Measurements from ENCODE around the gene TSPO. TPM values are rescaled to one million over a fixed set of nuclear protein-coding genes. Genes with fewer than 3 reads are reported as not detected.
A peak's percentile ranks its signal among the peaks of the same experiment; 100 is the strongest.
"Not testable (repeated sequence)": the region's sequence is repeated elsewhere in the genome, so short reads cannot be mapped to it uniquely, and the experiment has no call there.

The TSPO gene
- total RNA-seq, 1 experiment from 2014 or later = 146 TPM

DNA sequence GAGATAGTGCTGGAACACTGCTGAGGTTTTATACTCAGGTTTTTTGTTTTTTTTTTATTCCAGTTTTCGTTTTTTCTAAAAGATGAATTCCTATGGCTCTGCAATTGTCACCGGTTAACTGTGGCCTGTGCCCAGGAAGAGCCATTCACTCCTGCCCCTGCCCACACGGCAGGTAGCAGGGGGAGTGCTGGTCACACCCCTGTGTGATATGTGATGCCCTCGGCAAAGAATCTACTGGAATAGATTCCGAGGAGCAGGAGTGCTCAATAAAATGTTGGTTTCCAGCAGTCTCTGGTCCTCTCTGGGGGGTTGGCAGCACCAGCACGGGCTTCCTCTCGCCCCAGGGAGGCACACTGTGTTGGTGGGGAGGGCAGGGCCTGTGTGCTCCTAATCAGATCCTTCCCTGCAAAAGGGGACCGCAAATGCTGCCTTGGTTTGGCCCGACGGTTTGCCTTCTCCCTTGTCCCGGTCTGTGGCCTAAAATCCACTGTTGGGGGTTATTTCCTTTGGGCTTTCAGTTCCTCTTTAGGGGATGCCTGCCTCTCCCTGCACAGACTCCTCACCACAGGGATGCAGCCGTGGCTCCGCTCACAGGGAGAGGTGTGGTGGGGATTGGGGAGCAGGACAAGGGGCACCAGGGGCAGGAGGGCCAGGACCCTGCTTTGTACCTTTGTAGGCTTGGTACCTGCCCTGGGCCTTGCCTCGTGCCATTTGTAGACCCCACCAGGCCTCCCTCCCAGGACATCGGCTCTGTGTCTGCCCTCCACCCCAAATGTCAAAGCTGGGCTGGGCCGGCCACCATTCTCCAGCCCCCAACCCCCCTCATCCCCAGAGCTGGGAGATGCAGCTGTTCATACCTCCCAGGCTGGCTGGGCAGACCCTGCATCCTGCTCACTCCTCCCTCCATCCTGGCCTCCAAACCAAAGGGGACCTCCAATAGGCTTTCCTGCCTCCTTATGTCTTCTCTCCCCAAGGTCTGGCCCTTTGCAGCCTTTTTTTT lies 21.6 kb upstream of the TSPO start:
- DNase-seq (ENCODE audit: extremely low read depth, low read depth) = no peak

DNA sequence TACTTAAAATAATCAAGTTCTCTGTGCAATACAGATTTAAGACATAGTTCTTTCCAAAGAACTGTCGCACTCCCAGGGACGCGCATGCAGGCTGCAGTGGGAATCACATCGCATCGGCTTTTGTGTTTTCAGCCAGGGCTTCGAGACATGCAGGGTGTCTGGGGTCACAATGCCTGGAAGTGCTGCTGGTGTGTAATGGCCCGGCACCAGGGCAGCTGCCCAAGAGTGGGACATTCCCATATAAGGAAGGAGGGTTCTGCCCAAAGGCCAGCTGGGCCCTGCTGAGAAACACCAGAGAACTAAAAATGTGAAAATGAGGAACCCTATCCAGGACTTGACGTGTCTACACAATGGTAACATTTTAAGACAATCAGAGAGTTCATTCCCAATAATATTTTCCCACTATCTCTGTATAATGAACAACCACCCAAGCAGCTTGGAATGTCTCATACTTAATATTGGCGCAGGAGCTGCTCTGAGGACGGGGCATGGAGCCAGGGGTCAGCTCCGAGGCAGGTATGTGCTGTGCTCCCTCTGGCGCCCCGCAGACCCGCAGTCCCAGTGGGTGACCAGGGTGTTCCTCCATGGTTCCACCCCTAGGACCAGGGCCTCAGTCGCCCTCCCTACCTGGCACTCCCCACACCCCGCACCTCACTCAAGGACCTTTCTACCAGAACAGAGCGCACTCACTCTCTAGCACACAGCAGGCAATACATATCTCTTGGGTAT lies 19.4 kb upstream of the TSPO start:
- DNase-seq (ENCODE audit: extremely low read depth, low read depth) = no peak

DNA sequence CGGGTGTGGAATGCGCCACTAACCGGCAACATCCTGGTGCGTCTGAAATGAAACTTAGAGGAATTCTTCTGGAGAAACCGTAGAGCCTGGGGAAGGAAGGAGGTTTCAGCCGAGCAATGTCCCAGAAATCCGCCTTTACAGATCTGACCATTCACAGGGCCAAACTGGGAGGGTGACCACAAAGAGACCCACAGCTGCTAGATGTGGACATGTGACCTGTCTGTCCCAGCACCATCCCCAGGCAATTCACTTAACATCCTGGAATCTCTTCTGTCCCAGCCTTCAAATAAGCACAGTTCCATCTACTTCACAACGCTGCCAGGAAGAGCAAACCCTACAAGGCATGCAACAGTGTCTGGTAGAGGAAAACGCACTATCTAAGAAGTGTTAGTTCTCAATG lies 18.0 kb upstream of the TSPO start:
- DNase-seq (ENCODE audit: extremely low read depth, low read depth) = no peak

DNA sequence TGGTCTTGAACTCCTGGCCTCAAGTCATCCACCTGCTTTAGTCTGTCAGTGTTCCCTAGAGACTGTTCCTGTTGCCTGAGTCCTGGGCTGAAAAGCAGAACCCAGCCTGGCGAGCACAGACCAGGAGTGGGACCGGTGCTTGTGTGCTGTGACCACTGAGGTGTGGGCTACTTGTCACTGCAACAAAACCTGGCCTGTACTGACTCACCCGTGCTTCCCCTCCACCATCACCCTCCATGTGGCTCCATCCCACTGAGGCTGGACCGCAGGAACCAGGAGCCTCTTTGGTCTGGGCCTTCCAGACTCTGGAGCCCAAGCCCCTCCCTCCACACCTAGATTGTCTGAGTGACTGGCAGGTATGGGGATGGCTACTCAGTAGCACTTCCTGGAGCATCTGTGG lies 16.8 kb upstream of the TSPO start:
- DNase-seq (ENCODE audit: extremely low read depth, low read depth) = no peak

DNA sequence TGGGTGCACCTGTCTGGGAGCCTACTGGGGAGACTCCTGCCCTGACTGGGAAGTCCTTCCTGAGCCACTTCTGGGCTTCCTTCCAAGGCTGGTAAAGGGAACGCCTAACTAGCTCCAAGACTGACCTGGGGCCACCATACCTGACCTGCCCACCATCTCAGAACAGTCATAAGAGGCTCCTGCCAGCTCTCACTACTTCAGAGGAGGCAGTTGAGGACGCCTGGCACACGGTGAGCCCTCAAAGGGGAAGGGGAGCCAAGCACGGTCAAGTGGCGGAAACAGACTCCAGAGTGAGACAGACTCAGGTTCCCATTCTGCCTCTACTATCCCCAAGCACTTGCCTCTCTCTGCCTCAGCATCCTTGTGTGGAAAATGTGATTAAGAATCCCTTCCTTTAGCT lies 15.8 kb upstream of the TSPO start:
- no peak for DNase-seq (ENCODE audit: extremely low read depth, low read depth)

DNA sequence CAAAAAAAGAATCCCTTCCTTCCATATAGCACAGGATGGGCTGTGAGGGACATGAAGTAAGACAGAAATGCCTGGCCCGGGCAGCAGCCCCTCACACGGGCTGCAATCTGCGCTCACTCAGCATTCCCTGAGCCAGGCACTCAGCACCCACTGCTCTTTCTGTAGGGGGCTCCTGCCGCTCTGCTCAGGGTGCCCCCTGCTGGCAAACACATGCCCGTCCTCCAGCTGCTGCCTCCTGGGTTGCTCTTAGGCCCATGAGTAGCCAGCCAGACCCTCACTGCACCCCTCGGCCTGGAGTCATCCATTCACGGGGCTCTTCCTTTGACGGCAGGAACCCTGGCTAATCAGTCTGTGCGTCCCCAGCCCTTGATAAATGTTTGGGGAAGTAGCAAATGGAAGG lies 15.1 kb upstream of the TSPO start:
- DNase-seq (ENCODE audit: extremely low read depth, low read depth) = no peak

DNA sequence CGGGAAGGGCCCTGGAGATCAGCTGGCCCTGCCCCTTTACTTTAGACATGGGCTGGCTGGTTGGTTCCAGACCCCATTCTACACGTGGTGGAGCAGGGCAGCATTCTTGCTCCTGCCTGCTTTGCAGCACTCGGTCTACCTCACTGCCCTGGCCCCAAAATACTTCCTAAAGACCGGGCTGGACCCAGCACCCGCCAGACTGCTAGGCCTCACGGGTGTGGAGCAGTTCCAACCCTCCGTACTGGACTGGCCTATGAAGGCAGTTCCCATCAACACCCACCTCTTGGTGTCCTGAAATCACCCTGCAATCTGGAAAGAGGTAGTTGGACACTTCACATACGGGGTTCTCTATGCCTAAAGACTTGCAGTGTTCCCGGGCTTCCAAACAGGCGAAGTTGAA lies 14.6 kb upstream of the TSPO start:
- DNase-seq (ENCODE audit: extremely low read depth, low read depth) = no peak

DNA sequence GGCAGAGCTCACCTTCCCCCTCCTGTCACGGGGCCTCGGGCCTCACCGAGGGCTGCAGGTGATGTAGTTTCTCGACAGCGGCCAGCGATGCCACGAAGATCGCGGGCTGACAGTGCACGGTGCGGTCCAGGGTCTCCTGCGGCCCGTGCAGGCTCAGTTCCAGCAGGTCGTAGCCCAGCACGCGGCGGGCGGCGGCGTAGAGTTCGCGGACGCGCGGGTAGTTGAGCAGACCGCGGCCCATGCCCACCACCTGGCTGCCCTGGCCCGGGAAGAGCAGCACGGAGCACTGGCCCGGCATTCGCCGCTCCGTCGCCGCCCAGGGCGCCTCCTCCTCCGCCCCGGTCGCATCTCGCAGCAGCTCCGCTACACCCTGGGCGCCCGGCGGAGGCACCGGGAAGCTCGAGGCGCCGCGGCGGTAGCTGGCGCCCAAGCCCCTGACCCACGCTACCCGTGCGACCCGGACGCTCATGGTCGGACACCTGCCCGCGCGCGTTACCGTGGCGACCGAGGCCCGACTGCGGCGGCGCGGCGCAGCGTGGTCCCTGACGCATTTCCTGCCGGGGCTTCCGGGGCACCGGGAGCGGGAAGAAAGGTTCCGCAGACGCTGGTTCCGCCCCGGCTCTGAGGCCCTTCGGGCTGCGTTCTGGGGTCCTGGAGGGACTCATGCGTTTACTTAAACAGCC lies 8.3 kb upstream of the TSPO start, which contains the start of gene MCAT:
Gene MCAT, minus strand, starts transcription at position 519 of the 683 bp plus-strand sequence. Its CDS starts 50 bp downstream, at position 469.
- peak; percentile 55 for DNase-seq (ENCODE audit: extremely low read depth, low read depth)

DNA sequence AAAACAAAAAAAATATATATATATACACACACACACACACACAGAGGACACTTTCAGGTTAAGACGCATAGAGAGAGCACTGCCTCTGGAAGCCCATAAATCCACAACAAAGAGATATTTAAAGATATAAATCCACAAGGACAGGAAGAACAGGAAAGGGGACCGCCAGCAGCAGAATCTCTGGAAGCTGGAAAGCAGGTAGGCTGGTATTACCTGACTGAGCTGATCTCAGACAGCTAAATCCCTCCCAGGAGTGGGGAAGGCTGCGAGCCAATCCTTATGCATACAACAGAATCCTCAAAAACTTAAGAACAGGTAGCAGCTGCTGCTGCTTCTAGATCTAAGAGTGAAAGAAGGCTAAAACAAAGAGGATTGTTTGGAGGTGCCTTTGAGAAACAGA lies 6.4 kb upstream of the TSPO start:
- DNase-seq (ENCODE audit: extremely low read depth, low read depth) = no peak

DNA sequence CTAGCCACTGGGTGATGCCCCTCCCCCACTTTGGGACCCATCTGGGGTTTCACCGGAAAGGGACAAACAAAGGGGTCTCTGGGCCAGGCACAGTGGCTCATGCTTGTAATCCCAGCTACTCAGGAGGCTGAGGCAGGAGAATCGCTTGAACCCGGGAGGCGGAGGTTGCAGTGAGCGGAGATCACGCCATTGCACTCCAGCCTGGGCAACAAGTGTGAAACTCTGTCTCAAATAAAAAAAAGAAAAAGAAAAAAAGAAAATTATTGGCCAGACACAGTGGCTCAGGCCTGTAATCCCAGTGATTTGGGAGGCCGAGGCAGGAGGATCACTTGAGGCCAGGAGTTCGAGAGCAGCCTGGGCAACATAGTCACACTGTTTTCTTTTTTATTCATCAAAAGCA lies 6.0 kb upstream of the TSPO start:
- not testable (repeated sequence) for DNase-seq (ENCODE audit: extremely low read depth, low read depth)

DNA sequence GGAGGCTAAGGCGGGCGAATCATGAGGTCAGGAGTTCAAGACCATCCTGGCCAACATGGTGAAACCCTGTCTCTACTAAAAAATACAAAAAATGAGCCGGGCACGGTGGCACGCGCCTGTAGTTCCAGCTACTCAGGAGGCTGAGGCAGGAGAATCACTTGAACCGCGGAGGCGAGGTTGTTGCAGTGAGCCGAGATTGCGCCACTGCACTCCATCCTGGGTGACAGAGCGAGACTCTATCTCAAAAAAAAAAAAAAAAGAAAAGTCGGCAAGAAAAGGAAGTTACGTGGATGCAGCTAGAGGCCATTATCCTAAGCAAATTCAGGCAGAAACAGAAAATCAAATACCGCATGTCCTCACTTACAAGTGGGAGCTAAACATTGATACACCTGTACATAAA lies 5.0 kb upstream of the TSPO start:
- not testable (repeated sequence) for DNase-seq (ENCODE audit: extremely low read depth, low read depth)

DNA sequence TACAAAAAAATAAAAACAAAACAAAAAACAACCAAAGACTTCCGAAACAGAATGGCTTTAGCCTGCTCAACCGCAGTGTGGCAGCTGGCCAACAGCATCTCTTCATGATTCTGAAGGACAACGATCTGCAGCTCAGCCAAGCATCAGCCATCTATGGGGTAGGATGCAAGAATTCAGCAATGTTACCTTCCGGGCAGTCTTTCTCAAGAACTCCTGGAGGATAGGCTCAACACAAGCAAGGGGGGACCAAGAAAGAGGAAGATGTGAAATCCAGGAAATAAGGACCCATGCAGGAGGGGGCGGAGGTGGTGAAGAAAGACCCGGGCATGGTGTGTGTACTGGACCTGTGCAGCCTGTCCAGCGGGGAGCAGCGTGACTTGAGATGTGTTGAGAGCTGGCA lies 3.5 kb upstream of the TSPO start:
- DNase-seq (ENCODE audit: extremely low read depth, low read depth) = no peak

DNA sequence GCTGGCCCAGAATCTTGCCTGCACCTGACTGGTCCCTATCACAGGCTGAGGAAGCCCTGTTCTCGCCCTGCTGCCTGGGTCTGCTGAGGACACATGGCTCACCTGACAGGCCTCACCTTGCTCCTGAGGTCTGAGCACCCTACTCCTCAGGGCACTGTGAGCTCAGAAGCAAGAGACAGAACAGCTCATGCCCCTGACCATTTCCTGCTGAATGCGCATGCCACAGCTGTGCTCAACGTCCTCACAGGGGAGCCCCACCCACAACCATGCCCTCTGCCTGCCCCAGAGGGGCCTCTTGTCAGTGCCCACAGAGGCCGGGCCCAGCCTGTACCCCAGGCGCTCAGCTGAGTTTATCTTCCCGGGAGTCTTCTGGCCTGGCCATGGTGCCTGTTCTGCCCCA lies 2.8 kb upstream of the TSPO start:
- DNase-seq (ENCODE audit: extremely low read depth, low read depth) = no peak

DNA sequence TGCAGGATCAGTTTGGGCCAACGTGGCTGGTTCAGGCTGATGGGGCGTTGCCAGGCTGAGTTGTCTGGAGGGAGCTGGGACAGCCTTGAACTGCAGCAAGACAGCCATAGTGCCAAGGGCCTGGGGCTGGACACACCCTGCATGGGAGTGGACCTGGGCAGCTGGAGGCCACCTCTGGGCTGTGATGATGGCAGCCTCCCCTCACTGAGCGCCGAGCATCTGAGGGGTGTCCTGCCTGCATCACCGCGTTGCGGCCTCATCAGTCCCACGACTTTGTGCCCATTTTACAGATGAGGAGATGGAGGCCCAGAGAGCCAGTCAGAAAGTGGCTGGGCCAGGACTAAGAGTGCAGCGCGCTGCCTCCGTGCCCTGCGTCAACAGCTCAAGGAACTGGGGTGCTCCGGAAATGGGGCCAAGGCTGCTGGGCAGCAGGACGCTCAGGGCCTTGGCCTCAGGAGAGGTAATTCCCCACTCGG lies 590 bp upstream of the TSPO start:
- DNase-seq (ENCODE audit: extremely low read depth, low read depth) = no peak

DNA sequence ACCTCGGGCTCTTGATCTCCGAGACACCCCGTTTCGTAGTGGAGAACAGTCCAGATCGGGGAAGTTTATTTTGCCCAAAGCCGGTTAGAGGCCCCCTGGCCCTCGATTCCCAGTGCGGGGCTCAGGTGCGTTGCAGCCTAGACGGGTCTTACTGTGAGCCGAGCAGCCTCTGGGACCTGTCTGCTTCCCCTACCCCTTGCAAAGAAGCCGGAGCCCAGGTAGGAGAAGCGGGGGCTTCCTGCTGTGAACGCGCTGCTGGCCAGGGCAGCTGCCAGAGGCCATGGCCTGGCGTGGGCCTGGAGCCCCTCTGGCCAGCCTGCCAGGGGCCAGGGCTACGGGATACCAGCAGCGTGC lies 621 bp downstream of the TSPO start:
- no peak for DNase-seq (ENCODE audit: extremely low read depth, low read depth)

DNA sequence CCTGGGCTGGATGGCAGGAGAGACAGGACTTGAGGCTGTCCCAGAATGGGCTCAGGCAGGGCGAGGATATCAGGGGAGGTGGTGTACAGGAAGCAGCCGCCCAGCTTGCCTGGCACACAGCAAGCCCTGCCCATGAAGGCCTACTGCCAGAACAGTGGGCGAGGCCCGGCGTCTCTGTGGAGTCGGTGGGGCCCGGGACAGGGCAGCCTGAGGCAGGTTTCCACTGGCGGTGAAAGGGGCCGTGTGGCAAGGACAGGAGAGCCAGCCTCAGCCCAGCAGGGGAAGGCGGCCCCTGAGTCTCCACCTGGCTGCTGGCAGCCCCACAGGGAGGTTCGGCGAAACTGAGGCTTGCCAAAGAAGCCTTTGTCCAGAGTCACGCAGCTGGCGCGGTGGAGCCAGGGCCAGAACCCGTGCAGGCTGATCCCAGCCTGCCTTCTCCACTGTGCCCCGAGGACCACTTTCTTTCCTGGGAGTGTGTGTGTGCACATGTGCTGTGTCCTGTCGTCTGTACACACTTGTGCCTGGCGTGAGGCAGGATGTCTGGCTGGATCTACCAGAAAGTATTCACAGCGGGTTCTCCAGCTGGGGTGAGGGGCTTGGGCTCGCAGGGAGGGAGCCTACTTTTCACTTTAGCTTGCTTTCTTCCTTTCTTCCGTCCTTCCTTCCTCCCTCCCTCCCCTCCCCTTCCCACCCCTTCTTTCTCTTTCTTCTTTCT lies 1.2 kb downstream of the TSPO start:
- peak; percentile 47 for DNase-seq (ENCODE audit: extremely low read depth, low read depth)

DNA sequence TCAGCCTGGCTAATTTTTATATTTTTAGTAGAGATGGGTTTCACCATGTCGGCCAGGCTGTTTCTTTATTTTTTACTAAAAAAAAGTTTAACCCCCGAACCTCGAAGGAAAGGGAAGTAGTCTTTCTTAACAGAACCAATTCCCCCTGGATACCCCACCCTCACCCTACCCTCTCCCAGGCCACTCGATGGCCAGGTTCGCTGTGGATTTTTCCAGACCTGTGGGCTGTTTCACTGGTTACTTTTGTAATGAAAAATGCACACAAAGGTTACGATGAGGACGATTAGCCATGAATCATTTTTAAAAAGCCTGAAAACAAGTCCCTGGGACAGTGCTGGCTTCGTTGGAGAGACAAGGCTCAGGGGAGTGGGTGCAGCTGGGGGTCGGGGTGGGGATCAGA lies 2.5 kb downstream of the TSPO start:
- no peak for DNase-seq (ENCODE audit: extremely low read depth, low read depth)

DNA sequence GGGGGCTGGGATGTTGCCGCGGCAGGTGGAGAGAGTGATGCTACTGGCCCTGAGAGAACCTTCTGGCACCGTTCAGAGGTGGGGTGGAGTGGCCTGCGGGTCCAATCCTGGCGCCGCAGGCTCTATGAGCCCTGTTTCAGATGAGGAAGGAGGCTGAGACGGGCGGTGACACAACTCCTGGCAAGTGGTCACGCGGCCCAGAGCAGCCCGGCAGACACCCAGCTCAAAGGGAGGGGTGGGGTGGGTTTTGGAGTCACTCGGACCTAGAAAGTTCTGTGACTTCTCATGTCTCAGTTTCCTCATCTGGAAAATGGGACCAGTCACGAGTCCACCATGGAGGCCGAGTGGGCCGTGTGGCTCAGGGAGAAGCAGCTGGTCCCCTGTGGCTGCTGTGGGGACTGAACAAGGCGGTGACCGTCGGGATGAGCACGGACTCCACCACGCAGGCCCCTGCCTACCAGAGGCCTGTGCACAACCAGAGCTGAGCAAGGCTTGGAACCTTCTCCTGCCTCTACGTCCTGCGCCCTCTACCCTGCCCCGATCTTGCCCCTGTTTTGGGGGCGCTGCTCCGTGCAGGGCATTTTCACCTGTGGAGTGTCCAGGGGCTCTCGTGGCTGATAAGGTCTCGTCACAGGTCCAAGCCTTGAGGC lies 3.7 kb downstream of the TSPO start:
- DNase-seq (ENCODE audit: extremely low read depth, low read depth) = no peak

DNA sequence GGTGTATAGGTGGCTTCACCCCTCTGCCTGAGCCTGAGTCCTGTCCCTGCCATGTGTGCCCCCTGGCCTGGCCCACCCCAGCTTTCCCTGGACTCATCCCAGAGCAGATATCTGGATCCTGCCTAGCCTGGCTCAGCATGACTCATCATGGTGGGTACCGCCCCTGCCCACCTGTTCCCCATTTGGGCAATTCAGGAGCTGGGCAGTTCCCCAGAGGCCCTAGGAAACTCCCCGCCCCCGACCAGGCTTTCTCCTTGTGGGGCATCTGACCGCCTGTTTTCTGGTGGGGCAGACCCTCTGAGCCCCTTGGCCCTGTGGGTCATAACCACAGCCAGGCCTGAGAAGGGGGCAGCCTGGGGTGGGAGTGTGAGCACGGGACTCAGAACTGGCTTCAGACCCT lies 4.4 kb downstream of the TSPO start:
- DNase-seq (ENCODE audit: extremely low read depth, low read depth) = no peak

DNA sequence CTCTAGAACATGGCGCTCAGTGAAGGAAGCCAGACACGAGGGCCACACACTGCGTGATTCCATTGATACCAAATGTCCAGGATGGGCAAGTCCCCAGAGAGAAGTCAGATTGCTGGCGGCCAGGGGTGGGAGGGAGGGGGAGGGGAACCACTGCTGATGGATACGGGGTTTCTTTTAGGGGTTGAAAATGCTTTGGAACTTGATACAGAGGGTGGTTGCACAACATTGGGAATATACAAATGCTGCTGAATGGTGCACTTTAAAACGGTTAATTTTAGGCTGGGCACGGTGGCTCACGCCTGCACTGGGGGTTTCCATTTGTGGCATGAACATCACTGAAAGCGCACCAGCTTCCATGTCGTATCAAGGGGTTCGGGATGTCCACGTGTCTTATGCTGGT lies 5.1 kb downstream of the TSPO start:
- DNase-seq (ENCODE audit: extremely low read depth, low read depth) = no peak
